Mucosa of stomach (tissue), 1 donor: Measurements from ENCODE around the gene KDSR.

Experiments used
- H3K27me3 ChIP-seq: one replicate; pipeline ENCODE4 v1.7.0; 2013; ENCODE audit warnings: mild to moderate bottlenecking, low read length; ENCODE audit not compliant: control insufficient read depth, insufficient read depth
- H3K36me3 ChIP-seq: one replicate; pipeline ENCODE4 v1.7.0; 2013; ENCODE audit warnings: low read length; ENCODE audit not compliant: control insufficient read depth, insufficient read depth
- H3K4me1 ChIP-seq: one replicate; pipeline ENCODE4 v1.7.0; 2013; ENCODE audit warnings: mild to moderate bottlenecking, low read length; ENCODE audit not compliant: control insufficient read depth, insufficient read depth
- H3K4me3 ChIP-seq: one replicate; pipeline ENCODE4 v1.7.0; 2013; ENCODE audit warnings: low read length
- H3K9ac ChIP-seq: one replicate; pipeline ENCODE4 v1.7.0; 2013; ENCODE audit warnings: mild to moderate bottlenecking, low read length, moderate library complexity
- H3K9me3 ChIP-seq: one replicate; pipeline ENCODE4 v1.7.0; 2013; ENCODE audit warnings: mild to moderate bottlenecking, low read length, moderate library complexity; ENCODE audit not compliant: control insufficient read depth
- donor health status: Pancreatic carcinoma.

Gene KDSR

DNA sequence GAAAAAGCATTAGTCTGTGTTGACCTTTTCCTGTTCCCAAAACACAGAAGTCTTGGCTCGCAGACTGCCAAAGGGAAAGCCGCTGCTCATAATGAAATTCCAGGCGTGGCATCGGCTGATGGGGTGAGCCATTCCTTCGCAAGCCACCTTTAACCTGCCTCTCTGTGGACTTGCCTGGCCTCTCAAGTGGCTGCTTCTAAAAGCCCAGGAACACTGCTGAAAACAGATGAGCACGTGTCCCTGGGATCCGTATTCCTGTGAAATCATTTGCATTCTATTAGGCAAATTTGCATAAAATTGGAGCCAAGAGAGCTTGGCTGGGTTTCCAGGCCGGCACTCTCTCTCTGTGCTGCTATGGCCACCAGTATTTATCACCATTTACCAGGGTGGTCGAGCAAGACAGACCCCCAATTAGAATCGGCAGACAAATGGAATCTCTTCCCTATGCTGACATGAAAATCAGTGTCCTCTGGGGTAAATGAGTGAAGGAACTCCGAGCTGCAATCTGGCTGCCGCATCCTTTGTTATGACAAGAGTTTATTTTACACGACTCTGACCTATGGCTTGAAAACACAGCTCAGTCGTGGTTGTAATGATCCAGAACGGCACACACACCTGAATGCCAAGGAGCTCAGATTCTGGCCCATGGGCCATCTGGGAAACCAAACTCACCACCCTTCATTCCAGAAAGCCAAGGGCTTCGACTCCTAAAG is 69.2 kb downstream of the KDSR start:
- Histone ChIP-seq H3K4me1 (no peaks in the 10 kb centered on the region), H3K4me3 (no peak overlapping the region), H3K9ac (no peak overlapping the region)

DNA sequence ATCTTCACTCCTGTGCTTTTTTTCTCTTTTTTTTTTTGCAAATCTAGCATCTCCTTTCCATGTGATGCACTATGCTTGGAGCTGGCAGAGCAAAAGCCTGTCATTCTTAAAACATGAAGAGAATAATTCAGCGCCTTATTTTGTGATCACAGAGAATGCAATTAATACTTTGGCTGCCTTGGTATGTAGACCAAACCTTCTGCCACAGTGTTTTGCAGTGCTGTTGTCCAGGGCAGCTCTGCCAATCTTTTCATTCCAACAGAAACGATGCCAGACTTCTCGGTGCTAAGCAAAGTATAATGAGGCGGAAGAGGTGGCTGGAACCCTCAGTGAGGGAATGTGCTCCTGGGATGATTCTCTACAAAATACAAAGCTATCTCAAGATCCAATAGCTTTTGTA is 73.1 kb downstream of the KDSR start:
- H3K9me3 ChIP-seq, result no peaks in the 10 kb centered on the region
- no peaks in the 10 kb centered on the region for H3K27me3 ChIP-seq
- H3K4me3 ChIP-seq, result no peak overlapping the region
- H3K9ac ChIP-seq, result no peak overlapping the region
- no peaks in the 10 kb centered on the region for H3K4me1 ChIP-seq
- no peaks in the 10 kb centered on the region for H3K36me3 ChIP-seq

More for the DNA sequence above, 69.2 kb downstream of the KDSR start:
- H3K9me3 ChIP-seq, result no peaks in the 10 kb centered on the region
- no peaks in the 10 kb centered on the region for H3K27me3 ChIP-seq
- H3K36me3 ChIP-seq, result no peaks in the 10 kb centered on the region

DNA sequence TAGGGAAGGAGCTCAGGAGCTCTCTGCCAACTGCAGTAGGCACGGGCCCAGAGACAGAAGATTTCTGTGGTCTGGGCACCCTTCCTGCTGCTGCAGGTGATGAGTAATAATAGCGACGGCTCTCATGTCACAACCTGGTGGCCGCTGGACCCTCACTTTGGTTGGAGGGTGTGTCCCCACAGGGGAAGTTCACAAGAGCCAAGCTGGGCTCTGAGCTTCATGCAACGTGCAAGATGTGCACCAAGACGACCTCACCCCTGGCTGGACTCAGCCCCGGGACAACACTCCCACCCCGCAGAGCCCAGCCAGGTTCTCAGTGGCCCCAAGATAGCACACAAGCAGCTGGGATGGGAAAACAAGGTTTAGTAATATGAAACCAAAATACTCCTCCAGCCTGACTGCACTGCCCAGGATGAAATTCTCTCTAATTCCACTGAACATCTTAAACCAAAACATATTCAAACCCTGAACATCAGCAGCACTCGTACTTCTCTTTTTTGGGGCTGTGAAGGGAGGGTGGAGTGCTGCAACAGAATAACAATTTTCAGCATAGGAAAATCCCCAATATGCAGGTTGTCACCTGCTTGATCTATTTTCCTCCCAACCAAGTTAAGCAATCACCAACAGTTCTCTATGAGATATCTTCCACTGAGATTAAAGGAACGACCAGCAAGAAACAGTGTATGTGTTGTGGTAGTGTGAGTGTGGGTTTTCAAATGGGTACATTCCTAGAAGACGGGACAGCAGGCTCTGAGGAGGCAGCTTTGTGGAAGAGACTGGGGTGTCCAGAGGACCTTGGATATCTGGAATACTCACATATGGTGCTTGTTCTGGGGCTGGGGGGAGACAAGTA is 73.9 kb downstream of the KDSR start:
- Histone ChIP-seq H3K27me3 (no peaks in the 10 kb centered on the region), H3K9me3 (no peaks in the 10 kb centered on the region), H3K9ac (no peak overlapping the region), H3K4me3 (no peak overlapping the region), H3K36me3 (no peaks in the 10 kb centered on the region), H3K4me1 (no peaks in the 10 kb centered on the region)

DNA sequence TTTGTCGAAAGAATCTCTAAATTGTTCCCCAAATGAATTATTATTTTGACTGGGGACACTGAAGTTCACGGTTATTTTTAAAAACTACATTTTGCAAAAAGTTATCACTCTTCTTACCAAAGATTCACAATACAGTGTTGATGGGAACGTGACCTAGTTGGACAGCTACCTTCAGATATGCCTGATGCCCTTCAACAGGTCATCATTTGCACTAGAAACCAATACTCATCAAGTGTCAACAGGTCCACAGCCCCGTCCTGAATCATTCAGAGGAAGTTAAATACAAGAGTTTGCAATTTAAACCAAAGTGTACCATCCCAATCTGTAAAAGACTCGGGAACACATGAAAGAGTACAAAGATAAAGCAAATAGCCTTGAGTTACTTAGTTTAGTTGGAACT is 75.7 kb downstream of the KDSR start:
- Histone ChIP-seq H3K4me3 (no peak overlapping the region), H3K4me1 (no peaks in the 10 kb centered on the region), H3K9me3 (no peaks in the 10 kb centered on the region), H3K27me3 (no peaks in the 10 kb centered on the region), H3K9ac (no peak overlapping the region), H3K36me3 (no peaks in the 10 kb centered on the region)

DNA sequence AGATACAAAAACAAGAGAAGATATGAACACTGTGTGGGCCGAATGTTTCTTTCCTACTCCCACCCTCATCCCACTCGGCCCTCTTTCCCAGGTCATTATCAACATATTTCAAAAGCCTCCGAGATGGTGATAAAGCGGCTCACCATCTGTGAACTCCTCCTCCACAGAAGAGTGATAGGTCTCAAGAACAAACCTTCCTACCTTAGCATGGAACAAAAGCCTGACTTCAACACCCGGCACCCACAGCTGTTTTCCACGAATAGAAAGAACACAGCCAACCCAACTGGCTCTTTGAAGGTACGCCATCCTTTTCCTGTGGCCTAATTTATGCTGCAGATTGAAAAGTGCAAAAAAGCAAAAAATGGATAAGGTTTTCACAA is 76.2 kb downstream of the KDSR start:
- no peak overlapping the region for H3K9ac ChIP-seq
- no peak overlapping the region for H3K4me3 ChIP-seq
- no peaks in the 10 kb centered on the region for H3K27me3 ChIP-seq
- H3K36me3 ChIP-seq, result no peaks in the 10 kb centered on the region
- H3K9me3 ChIP-seq, result no peaks in the 10 kb centered on the region
- H3K4me1 ChIP-seq, result no peaks in the 10 kb centered on the region

DNA sequence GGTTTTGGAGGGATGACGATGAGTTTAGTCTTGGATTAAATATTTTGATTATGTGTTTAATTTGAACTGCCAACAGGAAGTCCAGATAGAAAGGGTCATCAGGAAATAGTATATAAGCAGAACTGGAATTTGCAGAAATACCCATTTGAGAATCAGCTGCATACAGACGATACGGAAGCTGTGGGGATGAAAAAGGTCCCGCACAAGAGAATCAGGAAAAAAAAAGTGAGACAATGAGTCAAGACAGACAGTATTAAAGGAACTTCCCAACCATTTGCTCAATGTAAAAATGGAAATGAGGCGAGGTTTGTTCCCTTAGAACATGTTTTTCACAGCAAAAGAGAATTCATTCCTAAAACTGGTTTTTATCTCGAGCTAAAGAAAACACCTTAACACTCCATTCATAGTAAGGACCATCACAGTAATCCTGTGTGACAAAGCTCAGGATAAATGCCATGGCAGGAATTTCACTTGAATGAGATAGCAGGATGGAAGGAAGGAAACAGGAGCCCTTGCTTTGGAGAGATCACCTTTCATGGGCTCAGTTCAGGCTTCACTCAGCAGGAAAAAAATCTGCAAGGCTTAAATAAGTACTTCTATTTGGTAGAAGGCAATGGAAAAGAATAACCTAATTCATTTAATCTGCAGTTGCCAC is 76.7 kb downstream of the KDSR start:
- H3K4me1 ChIP-seq, result no peaks in the 10 kb centered on the region
- no peaks in the 10 kb centered on the region for H3K36me3 ChIP-seq
- no peak overlapping the region for H3K9ac ChIP-seq
- H3K27me3 ChIP-seq, result no peaks in the 10 kb centered on the region
- no peak overlapping the region for H3K4me3 ChIP-seq
- no peaks in the 10 kb centered on the region for H3K9me3 ChIP-seq

DNA sequence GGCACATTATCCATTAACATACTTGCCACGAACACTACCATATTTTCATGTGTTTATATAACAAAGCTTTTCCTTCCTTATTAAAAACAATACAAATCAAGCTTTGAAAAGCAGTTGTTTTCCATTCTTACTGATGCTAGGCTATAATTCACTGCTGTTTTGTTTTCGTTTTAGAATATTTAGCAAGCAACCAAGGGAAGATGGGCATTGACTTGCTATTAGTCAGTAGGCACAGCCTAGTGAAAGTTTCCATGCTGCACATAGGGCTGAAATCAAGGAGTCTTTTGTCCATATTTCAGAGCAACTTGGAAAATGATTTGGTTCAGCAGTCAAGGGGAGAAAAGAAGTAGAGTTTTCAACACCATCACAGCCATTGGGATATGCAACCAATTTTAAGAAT is 78.7 kb downstream of the KDSR start:
- Histone ChIP-seq H3K9me3 (no peaks in the 10 kb centered on the region), H3K4me1 (no peaks in the 10 kb centered on the region), H3K9ac (no peak overlapping the region), H3K4me3 (no peak overlapping the region), H3K36me3 (no peaks in the 10 kb centered on the region), H3K27me3 (no peaks in the 10 kb centered on the region)

DNA sequence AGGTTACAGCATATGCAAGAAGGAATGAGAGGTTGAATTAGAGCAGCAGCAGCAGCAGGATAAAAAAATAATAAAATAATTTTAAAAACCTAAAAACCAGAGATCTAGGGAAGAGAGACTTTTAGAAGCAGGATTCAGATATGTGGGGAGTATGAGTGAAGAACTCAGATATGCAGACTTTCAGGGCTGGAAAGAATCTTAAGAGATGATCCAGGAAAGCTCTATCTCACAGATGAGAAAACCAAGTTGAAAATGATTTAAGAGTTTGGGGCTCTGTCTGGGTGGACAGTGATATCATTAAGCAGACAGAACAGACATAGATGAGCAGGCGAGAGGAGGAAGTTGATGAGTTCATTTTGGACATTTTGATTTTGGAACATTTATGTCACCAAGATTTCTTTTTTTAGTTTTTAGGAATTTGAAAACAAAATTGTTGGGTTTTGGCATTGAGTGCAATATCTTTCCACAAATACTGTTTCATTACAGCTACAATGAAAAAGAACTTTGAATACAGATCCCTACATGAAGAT is 79.2 kb downstream of the KDSR start:
- no peaks in the 10 kb centered on the region for H3K36me3 ChIP-seq

DNA sequence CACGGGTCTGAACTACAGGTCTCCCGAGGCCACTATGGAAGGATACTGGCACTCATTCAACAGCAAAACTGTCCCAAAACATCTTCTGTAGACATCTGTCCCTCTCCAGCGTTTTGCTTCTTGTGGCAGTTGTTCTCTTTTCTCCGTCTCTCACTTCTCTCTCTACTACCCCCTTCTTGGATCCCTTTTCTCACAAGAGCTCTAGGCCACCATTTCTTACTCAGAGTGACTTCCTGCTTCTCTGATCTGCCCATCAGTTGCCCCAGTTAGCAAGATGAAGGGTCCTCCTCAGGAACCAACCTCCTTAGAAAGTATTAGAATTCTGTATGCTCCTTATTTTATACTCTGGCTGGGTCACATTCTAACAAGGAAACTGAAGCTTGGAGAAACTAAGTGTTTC is 80.1 kb downstream of the KDSR start:
- Histone ChIP-seq H3K27me3 (no peaks in the 10 kb centered on the region), H3K4me1 (no peaks in the 10 kb centered on the region), H3K9ac (no peak overlapping the region), H3K9me3 (no peaks in the 10 kb centered on the region), H3K36me3 (no peaks in the 10 kb centered on the region), H3K4me3 (no peak overlapping the region)

More for the DNA sequence above, 79.2 kb downstream of the KDSR start:
- Histone ChIP-seq H3K4me1 (no peaks in the 10 kb centered on the region), H3K27me3 (no peaks in the 10 kb centered on the region), H3K9ac (no peak overlapping the region), H3K4me3 (no peak overlapping the region), H3K9me3 (no peaks in the 10 kb centered on the region)

DNA sequence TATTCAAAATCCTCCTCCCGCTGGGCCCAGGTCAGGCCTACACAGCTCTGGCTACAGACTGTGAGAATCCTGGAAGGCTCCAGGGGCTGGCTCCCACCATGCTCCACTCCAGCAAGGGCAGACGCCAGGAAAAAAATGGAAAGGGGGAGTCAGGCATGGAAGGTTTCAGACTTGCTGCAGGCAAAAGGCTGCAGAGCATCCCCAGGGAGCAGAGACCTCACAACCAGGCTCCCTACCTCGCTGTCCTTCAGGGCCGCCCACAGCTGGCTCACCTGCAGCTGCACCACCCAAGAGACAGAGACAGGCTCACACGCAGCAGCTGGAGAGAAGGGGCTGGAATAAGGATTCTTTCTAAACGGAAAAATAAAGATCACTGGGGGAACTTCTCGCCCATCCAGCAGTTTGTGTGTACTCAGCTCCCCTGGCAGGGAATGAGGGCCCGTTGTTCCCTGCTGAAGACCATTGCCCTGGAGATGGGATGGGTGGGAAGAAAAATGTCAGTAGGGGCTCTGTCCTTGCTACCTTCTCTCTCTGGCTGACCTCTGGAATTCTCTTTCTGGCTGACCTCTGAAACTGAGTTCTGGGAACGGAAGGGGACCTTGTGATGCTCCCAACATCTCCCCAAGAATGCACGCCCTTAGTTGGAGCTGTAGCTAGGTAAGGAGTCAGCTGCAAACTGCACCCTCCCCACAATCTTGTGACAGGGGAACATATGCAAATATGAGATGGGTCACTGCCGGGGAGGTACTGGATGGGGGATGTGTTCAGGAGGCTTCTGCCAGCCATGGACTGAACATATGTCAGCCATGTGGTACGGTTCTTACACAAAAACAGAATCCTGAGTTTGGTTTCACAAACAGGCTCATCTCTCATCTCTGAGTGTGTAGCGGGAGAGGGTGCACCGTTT is 81.9 kb downstream of the KDSR start:
- no peaks in the 10 kb centered on the region for H3K36me3 ChIP-seq
- H3K9me3 ChIP-seq, result no peaks in the 10 kb centered on the region
- H3K27me3 ChIP-seq, result no peaks in the 10 kb centered on the region
- no peak overlapping the region for H3K9ac ChIP-seq
- H3K4me3 ChIP-seq, result no peak overlapping the region
- no peaks in the 10 kb centered on the region for H3K4me1 ChIP-seq

DNA sequence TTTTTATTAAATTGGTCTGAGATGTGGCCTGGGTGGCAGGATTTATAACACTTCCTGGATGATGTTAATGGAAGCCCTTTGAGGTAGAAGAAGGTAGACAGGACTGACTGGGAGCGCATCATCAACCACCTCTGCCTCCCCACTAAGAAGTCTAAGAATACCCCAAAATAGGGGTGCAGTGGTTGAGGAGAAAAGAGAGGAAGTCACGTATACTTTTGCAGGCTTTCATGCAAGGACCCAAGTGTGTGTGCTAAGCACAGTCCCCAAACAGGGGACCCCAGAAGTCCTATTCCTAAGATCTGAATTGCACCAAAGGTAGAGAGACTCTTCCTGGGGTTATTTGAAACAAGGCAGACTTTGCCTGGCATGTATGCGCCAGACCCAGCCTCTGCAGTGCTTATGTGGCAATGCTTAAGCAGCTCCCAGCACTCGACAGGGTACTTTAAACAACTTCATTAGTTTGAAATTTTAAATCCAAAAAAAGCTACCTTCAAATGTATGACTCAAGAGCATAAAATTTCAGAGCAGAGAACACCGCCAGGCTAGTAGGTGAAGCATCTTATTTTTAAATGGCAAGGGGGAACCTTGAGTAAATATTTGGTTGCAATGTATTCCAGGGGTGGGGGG is 82.7 kb downstream of the KDSR start:
- Histone ChIP-seq H3K9me3 (no peaks in the 10 kb centered on the region), H3K4me1 (no peaks in the 10 kb centered on the region), H3K36me3 (no peaks in the 10 kb centered on the region), H3K4me3 (no peak overlapping the region), H3K27me3 (no peaks in the 10 kb centered on the region), H3K9ac (no peak overlapping the region)
